ENCODE measurements around the gene NKD2. TPM values are rescaled to one million over a fixed set of nuclear protein-coding genes. Genes with fewer than 3 reads are reported as not detected.

The NKD2 gene
- total and polyA plus RNA-seq, 9 of the 15 experiments (the other 6 are each of a cell fraction or from before 2014, with no cell fraction given): 0.09 to 0.64 (median 0.27) TPM; not detected in 5

DNA sequence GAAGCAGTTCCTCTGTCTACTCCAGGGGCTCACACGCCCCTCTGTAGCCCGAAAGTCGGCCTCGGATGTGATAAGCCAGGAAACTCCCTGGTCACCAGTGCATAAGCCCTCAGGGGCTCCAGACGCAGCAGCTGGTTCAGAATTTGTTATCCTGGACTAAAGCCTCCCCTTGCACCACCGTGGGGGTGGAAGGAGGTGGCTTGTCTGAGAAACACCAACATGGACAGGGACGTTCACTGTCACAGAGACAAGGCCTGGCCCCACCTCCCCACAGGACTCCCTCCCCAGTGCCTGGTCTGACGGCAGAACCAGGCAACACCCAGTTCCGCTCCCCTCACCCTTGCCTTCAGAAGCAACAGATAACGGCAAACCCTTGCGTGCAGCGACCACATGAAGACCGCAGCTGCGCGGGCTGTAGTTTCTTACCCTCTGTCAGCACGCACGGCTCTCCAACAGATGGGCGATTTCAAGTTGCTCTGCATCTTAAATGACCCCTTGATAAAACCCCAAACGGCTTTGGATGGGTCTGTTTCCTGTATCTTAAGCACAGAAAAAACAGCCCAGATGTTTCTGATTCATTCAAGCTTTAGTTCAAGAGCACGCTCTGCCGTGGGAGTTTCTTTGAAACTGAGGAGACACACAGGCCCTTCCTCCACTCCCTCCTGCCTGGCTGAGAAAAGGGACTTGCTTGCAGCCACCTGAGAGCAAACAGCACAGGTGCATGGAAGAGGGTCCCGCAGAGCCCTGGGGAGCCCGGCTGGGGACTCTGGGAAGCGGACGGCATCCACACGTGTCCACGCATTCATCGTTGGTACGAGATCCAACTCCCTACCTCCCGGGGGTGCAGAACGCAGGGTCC lies 44.7 kb upstream of the NKD2 start (continued):
- TF ChIP-seq GABPA (tag; conservative IDR thresholded peaks at IDR 0.05; ENCODE audit: low read depth): peak; percentile 58
- TF ChIP-seq XRCC5 (IDR thresholded peaks at IDR 0.05; ENCODE audit: low read depth, low read length): peak; percentile 61; the same call in 1 of the 2 replicates
- TF ChIP-seq SMAD3 (CRISPR knock-in tag; conservative IDR thresholded peaks at IDR 0.05): no peak
- TF ChIP-seq SAFB2 (IDR thresholded peaks at IDR 0.05; ENCODE audit: borderline replicate concordance, low read depth, low read length, severe bottlenecking): no peak
- TF ChIP-seq EZH2 (IDR thresholded peaks at IDR 0.05; ENCODE audit: borderline replicate concordance, low read depth, low read length): no peak
- TF ChIP-seq, protein P1, sequence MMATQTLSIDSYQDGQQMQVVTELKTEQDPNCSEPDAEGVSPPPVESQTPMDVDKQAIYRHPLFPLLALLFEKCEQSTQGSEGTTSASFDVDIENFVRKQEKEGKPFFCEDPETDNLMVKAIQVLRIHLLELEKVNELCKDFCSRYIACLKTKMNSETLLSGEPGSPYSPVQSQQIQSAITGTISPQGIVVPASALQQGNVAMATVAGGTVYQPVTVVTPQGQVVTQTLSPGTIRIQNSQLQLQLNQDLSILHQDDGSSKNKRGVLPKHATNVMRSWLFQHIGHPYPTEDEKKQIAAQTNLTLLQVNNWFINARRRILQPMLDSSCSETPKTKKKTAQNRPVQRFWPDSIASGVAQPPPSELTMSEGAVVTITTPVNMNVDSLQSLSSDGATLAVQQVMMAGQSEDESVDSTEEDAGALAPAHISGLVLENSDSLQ (IDR thresholded peaks at IDR 0.05): peak; percentile 63
- TF ChIP-seq TGIF2 (CRISPR knock-in tag; IDR thresholded peaks at IDR 0.05): no peak
- TF ChIP-seq, protein P2, sequence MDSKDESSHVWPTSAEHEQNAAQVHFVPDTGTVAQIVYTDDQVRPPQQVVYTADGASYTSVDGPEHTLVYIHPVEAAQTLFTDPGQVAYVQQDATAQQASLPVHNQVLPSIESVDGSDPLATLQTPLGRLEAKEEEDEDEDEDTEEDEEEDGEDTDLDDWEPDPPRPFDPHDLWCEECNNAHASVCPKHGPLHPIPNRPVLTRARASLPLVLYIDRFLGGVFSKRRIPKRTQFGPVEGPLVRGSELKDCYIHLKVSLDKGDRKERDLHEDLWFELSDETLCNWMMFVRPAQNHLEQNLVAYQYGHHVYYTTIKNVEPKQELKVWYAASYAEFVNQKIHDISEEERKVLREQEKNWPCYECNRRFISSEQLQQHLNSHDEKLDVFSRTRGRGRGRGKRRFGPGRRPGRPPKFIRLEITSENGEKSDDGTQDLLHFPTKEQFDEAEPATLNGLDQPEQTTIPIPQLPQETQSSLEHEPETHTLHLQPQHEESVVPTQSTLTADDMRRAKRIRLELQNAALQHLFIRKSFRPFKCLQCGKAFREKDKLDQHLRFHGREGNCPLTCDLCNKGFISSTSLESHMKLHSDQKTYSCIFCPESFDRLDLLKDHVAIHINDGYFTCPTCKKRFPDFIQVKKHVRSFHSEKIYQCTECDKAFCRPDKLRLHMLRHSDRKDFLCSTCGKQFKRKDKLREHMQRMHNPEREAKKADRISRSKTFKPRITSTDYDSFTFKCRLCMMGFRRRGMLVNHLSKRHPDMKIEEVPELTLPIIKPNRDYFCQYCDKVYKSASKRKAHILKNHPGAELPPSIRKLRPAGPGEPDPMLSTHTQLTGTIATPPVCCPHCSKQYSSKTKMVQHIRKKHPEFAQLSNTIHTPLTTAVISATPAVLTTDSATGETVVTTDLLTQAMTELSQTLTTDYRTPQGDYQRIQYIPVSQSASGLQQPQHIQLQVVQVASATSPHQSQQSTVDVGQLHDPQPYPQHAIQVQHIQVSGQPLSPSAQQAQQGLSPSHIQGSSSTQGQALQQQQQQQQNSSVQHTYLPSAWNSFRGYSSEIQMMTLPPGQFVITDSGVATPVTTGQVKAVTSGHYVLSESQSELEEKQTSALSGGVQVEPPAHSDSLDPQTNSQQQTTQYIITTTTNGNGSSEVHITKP (IDR thresholded peaks at IDR 0.05; ENCODE audit: partially characterized antibody): peak; percentile 45
- TF ChIP-seq BCOR (IDR thresholded peaks at IDR 0.05): peak; percentile 75
- TF ChIP-seq, protein P3, sequence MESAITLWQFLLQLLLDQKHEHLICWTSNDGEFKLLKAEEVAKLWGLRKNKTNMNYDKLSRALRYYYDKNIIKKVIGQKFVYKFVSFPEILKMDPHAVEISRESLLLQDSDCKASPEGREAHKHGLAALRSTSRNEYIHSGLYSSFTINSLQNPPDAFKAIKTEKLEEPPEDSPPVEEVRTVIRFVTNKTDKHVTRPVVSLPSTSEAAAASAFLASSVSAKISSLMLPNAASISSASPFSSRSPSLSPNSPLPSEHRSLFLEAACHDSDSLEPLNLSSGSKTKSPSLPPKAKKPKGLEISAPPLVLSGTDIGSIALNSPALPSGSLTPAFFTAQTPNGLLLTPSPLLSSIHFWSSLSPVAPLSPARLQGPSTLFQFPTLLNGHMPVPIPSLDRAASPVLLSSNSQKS (CRISPR knock-in tag; IDR thresholded peaks at IDR 0.05): no peak
- TF ChIP-seq, protein P4, sequence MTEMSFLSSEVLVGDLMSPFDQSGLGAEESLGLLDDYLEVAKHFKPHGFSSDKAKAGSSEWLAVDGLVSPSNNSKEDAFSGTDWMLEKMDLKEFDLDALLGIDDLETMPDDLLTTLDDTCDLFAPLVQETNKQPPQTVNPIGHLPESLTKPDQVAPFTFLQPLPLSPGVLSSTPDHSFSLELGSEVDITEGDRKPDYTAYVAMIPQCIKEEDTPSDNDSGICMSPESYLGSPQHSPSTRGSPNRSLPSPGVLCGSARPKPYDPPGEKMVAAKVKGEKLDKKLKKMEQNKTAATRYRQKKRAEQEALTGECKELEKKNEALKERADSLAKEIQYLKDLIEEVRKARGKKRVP (CRISPR knock-in tag; IDR thresholded peaks at IDR 0.05): peak; percentile 33; the same call in 1 of the 2 replicates
- TF ChIP-seq C11orf30 (IDR thresholded peaks at IDR 0.05; ENCODE audit: low read depth): no peak
- TF ChIP-seq MAZ (CRISPR knock-in tag; conservative IDR thresholded peaks at IDR 0.05 in 1 of 2, IDR thresholded peaks at IDR 0.05 in 1 of 2): peak; percentile 23 to 67; a peak in 2 of 4 replicates
- TF ChIP-seq TARDBP (IDR thresholded peaks at IDR 0.05): 0 out of 2 replicates have a peak, but pooled peaks have one; percentile 50
- TF ChIP-seq ZNF76 (CRISPR knock-in tag; IDR thresholded peaks at IDR 0.05; ENCODE audit: borderline replicate concordance): no peak
- TF ChIP-seq, protein P5, sequence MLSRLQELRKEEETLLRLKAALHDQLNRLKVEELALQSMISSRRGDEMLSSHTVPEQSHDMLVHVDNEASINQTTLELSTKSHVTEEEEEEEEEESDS (CRISPR knock-in tag; IDR thresholded peaks at IDR 0.05): no peak
- TF ChIP-seq, protein P6, sequence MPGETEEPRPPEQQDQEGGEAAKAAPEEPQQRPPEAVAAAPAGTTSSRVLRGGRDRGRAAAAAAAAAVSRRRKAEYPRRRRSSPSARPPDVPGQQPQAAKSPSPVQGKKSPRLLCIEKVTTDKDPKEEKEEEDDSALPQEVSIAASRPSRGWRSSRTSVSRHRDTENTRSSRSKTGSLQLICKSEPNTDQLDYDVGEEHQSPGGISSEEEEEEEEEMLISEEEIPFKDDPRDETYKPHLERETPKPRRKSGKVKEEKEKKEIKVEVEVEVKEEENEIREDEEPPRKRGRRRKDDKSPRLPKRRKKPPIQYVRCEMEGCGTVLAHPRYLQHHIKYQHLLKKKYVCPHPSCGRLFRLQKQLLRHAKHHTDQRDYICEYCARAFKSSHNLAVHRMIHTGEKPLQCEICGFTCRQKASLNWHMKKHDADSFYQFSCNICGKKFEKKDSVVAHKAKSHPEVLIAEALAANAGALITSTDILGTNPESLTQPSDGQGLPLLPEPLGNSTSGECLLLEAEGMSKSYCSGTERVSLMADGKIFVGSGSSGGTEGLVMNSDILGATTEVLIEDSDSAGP (CRISPR knock-in tag; IDR thresholded peaks at IDR 0.05): no peak
- no peak for TF ChIP-seq KDM5B (IDR thresholded peaks at IDR 0.05; ENCODE audit: insufficient replicate concordance, low read depth, low read length)

All from K562 (cell line).